Endothelial cell of umbilical vein (primary cell): Measurements from ENCODE around the gene PAN3.

Experiments used
- EZH2 ChIP-seq: IDR thresholded peaks from 2 replicates; pipeline ENCODE4 v1.6.1; 2012; ENCODE audit warnings: borderline replicate concordance, low read depth, mild to moderate bottlenecking, moderate library complexity, low read length, inconsistent platforms; ENCODE audit not compliant: severe bottlenecking
- JUN ChIP-seq: IDR thresholded peaks from 2 replicates; pipeline ENCODE4 v1.6.1; 2011; ENCODE audit warnings: borderline replicate concordance, low read depth; ENCODE audit not compliant: insufficient read length, insufficient read depth
- POLR2A ChIP-seq: IDR thresholded peaks from 2 replicates; pipeline ENCODE4 v1.6.1; 2012; ENCODE audit warnings: low read depth, mild to moderate bottlenecking, control low read depth, low read length
- POLR2AphosphoS5 ChIP-seq: IDR thresholded peaks from 2 replicates; pipeline ENCODE4 v1.6.1; 2012; ENCODE audit warnings: low read depth, mild to moderate bottlenecking, control low read depth, low read length, moderate library complexity; ENCODE audit not compliant: insufficient read depth
- TF ChIP-seq, protein P1 (sequence below), 2 donors: IDR thresholded peaks; 1 replicate in 1 of 2; 2 replicates in 1 of 2; pipeline ENCODE4 v1.5.1; 2011; ENCODE audit warnings: low read length in 2 of 2, mild to moderate bottlenecking in 2 of 2, moderate library complexity in 2 of 2, control low read depth in 1 of 2, inconsistent platforms in 1 of 2, low read depth in 1 of 2; ENCODE audit not compliant: insufficient read depth in 1 of 2; ENCODE audit errors: extremely low read depth in 1 of 2

DNA sequence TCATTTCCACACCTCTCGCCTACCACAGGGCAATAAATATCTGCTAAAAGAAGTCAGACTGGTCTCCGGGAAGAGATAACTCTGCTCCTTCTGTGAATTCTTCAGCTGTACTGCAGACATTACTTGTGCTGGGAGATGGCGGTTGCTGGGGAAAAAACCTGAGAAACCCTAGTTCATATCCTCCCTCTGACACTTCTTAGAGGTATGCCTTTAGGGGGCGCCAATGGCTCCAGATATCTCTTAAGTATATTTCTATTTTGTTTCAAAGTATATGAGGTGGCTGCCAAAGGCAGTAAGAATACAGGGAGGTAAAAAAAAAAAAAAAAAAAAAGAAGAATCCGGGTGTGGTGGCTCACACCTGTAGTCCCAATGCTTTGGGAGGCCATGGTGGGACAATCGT is 175.2 kb downstream of the PAN3 start:
- TF ChIP-seq, protein P1, sequence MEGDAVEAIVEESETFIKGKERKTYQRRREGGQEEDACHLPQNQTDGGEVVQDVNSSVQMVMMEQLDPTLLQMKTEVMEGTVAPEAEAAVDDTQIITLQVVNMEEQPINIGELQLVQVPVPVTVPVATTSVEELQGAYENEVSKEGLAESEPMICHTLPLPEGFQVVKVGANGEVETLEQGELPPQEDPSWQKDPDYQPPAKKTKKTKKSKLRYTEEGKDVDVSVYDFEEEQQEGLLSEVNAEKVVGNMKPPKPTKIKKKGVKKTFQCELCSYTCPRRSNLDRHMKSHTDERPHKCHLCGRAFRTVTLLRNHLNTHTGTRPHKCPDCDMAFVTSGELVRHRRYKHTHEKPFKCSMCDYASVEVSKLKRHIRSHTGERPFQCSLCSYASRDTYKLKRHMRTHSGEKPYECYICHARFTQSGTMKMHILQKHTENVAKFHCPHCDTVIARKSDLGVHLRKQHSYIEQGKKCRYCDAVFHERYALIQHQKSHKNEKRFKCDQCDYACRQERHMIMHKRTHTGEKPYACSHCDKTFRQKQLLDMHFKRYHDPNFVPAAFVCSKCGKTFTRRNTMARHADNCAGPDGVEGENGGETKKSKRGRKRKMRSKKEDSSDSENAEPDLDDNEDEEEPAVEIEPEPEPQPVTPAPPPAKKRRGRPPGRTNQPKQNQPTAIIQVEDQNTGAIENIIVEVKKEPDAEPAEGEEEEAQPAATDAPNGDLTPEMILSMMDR (IDR thresholded peaks at IDR 0.05; ENCODE audit: extremely low read depth in 1 of 2, insufficient read depth in 1 of 2, low read depth in 1 of 2, low read length in 2 of 2): peak; percentile 44 to 48
- TF ChIP-seq EZH2: no peak
- no peak for TF ChIP-seq JUN
- no peak for TF ChIP-seq POLR2AphosphoS5
- TF ChIP-seq POLR2A: no peak
